ENCODE measurements around the gene PCSK7.
"Not testable (repeated sequence)": the region's sequence is repeated elsewhere in the genome, so short reads cannot be mapped to it uniquely, and the experiment has no call there.

Gene PCSK7

DNA sequence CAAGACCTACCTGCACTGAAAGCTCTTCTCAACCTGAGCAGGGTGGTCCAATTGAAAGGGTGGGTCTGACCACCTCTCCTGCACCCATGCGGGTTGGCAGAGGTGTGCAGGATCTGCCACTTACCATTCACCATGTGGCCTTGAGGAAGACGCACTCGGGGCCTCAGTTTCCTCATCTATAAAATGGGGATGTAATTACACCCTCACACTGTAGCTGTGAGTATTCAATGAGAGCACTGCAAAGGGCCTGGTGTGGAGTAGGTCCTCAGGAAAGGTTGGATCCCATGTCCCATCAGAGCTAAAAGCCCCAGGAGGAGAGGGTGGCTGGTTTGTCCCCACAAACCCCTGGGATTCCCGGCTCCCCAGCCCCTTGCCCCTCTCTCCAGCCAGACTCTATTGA, 33.3 kb downstream of the PCSK7 start:
- DNase-seq (ENCODE audit: low read depth) = no peak

GRCh38 chr11:117197516-117198456, 34.1 kb downstream of the PCSK7 start:
- no peak for DNase-seq (ENCODE audit: low read depth)

DNA sequence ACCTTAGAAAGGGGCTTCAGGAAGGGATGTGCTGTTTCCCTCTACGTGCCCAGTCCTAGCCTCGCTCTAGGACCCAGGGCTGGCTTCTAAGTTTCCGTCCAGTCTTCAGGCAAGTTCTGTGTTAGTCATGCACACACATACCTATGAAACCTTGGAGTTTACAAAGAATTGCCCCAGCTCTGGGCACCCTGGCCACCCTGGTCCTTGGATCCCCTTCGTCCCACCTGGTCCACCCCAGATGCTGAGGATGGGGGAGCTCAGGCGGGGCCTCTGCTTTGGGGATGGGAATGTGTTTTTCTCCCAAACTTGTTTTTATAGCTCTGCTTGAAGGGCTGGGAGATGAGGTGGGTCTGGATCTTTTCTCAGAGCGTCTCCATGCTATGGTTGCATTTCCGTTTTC, 34.9 kb downstream of the PCSK7 start:
- no peak for DNase-seq (ENCODE audit: low read depth)

- no peak for DNase-seq (ENCODE audit: low read depth)
Observed at GRCh38 chr11:117195761-117196160, 36.1 kb downstream of the PCSK7 start.

- no peak for DNase-seq (ENCODE audit: low read depth)
Observed at GRCh38 chr11:117195258-117195657, 36.6 kb downstream of the PCSK7 start.

DNA sequence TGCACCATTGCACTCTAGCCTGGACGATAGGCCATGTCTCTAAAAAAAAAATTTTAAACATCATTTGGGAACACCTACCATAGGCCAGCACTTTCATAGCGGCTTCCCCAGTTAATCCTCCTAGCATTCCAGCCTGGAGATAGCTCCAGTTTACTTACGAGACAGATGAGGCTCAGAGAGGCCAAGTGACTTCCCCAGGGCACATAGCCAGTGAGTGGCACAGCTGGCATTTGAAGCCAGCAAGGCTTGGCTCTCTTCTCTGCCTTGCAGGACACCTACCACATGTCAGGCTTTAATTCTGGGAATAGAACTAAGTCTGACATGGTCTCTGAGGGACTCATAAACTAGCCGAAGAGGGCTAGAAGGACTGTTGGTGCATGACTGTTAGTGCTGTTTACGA, 37.6 kb downstream of the PCSK7 start:
- DNase-seq (ENCODE audit: low read depth) = no peak

GRCh38 chr11:117193130-117194020, 38.5 kb downstream of the PCSK7 start:
- DNase-seq (ENCODE audit: low read depth) = no peak

DNA sequence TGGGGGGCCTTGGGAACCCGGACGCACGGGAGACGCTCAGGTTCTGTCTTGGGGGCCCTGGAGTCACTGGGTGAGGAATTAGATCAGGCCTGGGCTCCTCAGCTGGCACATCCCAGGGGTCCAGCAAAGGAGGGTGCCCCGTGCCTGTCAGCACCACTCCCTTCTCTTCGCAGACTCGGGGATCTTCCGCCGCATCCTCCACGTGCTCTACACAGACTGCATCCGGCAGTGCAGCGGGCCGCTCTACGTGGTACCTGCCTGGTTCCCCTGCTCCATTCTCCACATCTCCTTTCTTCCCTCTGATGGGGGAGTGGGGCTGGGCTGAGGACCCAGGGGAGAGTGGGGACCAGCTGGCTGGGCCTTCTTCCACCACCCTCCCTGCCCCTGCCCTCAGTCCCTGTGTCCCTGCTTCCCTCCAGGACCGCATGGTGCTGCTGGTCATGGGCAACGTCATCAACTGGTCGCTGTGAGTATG, 39.4 kb downstream of the PCSK7 start:
- DNase-seq (ENCODE audit: low read depth) = no peak

GRCh38 chr11:117191680-117192400, 40.0 kb downstream of the PCSK7 start:
- DNase-seq (ENCODE audit: low read depth) = no peak

DNA sequence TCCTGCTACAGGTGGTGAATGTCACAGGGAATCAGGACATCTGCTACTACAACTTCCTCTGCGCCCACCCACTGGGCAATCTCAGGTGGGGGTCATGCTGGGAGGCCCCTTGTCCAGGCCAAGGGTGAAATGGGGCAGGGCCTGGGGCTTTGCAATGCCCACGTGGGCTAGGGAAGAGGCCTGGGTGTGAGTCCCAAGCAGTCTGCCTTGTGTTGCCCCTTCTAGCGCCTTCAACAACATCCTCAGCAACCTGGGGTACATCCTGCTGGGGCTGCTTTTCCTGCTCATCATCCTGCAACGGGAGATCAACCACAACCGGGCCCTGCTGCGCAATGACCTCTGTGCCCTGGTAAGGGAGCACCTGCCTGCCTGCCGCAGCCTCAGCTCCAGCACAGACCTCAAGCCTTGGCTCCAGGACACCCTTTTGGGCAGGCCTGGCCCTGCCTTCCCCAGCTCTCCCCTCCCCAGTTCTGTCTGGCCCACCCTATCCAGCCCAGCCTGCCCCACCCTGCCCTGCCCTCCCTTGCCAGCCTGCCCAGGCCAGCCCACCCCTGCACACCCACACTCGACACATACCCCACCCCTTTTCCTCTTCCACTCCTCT, 41.8 kb downstream of the PCSK7 start:
- no peak for DNase-seq (ENCODE audit: low read depth)

GRCh38 chr11:117189191-117189940, 42.5 kb downstream of the PCSK7 start:
- no peak for DNase-seq (ENCODE audit: low read depth)

- no peak for DNase-seq (ENCODE audit: low read depth)
Observed at GRCh38 chr11:117188620-117189081, 43.2 kb downstream of the PCSK7 start.

DNA sequence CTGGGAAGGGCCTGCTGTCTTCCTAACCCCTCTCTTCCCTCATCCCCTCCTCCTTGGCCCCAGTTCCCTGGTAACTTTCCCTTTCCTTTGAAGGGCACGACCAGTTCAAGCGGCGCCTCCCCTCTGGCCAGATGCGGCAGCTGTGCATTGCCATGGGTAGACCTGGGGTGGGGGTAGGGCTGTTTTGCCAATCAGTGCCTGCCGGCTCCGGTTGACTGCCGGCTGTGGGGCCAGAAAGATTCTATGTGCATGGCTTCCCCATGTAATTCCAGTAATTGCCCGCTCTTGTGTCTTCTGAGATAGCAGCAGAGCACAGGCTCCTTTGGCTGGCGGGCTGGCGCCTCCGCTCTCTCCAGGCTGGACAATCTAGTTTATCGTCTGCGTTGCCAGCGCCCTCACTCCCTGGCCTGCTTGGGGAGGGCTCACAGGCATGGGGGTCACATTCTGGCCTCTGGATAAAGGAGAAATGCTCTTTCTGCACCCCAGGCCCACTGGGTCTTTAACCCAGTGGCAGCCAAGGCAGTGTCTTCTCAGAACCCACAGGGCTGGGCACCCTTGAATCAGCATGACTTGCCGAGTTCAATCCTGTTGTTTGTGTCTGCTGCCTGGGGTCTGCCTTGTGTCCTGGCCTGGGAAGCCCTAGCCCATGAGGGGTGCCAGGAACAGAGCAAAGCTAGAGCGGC, 43.9 kb downstream of the PCSK7 start:
- DNase-seq (ENCODE audit: low read depth) = no peak

GRCh38 chr11:117187428-117187798, 44.5 kb downstream of the PCSK7 start:
- no peak for DNase-seq (ENCODE audit: low read depth)

DNA sequence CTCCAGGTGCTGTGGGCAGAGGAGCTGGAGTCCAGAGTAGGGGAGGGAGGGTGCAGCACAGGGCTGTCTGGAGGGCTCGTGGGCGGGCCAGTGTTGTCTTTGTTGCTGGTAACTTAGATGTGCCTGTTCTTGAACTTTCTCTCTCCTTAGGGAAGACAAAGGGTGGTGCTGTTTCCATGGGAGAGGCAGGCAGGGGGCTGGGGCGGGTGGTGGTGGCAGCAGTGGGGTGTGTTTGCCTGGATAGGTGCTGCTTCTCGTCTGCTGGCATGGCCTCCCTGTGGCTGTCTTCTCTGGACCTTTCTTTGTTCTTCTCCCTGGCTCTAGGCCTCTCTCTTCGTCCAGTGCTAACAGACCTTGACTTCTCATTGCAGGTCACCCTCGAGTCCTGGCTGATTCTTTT, 44.9 kb downstream of the PCSK7 start:
- DNase-seq (ENCODE audit: low read depth) = no peak

DNA sequence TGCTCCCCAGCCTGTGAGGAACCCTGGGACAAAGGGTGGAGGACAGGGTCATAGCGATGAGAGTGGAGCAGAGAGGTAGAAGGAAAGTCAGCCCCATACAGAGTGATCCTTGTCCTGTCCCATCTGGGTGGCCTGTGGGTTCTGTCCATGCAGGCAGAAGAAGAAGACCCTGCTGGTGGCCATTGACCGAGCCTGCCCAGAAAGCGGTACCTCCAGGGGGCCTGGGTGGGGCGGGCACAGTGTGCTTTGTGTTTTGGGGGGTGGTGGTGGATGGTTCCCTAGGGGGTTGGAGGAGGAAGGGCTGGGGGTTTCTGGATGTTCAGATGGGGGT, 45.5 kb downstream of the PCSK7 start:
- DNase-seq (ENCODE audit: low read depth) = no peak

DNA sequence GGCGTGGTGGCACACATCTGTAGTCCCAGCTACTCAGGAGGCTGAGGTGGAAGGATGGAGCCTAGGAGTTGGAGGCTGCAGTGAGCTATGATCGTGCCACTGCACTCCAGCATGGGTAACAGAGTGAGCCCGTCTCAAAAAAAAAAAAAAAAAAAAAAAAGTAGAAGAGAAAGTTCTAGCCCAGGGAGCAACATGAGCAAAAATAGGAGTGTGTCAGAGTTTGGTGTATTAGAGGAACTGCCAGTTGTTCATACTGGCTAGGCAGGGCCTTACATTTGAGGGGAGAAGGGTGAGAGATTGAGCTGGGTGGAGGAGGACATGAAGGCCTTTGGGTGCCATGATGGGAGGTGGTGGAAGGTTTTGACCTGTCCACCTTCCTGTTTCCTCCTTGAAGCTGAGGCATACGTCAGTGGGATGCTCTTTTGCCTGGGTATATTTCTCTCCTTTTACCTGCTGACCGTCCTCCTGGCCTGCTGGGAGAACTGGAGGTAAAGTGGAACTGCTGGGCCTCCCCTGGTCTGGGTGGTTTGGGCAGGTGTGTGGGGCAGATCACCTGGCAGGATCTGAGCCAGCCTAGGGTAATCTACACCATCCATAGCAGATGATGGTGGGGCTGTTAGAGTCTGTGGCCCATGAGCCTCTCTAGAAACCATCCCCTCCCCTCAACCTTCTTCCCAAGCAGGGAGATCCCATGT, 46.0 kb downstream of the PCSK7 start:
- DNase-seq (ENCODE audit: low read depth) = no peak

GRCh38 chr11:117183724-117184349, 48.0 kb downstream of the PCSK7 start:
- no peak for DNase-seq (ENCODE audit: low read depth)

DNA sequence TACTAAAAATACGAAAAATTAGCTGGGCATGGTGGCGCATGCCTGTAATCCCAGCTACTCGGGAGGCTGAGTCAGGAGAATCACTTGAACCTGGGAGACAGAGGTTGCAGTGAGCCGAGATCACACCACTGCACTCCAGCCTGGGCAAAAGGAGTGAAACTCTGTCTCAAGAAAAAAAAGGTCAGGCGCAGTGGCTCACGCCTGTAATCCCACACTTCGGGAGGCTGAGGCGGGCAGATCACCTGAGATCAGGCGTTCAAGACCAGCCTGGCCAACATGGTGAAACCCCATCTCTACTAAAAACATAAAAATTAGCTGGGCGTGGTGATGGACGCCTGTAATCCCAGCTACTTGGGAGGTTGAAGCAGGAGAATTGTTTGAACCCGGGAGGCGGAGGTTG, 48.7 kb downstream of the PCSK7 start:
- not testable (repeated sequence) for DNase-seq (ENCODE audit: low read depth)
